Measurements from ENCODE around the gene KYAT1.

Gene KYAT1

GRCh38 chr9:128881884-128882676, at the start of gene KYAT1, which contains the start of gene LRRC8A:
Gene KYAT1 (minus strand): TSS chr9:128881950. CDS start chr9:128845405, 36,545 bp downstream.
Gene LRRC8A (plus strand): TSS chr9:128882133. CDS start chr9:128907165, 25,032 bp downstream.
- no peak for FAIRE-seq

- no peak for FAIRE-seq
These were observed 47.8 kb upstream of the KYAT1 start for GRCh38 chr9:128929560-128929959.

GRCh38 chr9:128928624-128929023, 46.9 kb upstream of the KYAT1 start:
- FAIRE-seq: no peak

- FAIRE-seq: no peak
These were observed 46.1 kb upstream of the KYAT1 start for GRCh38 chr9:128927731-128928411.

GRCh38 chr9:128923493-128923883, 41.7 kb upstream of the KYAT1 start:
- no peak for FAIRE-seq

GRCh38 chr9:128921881-128922763, 40.4 kb upstream of the KYAT1 start:
- FAIRE-seq: no peak

- FAIRE-seq: no peak
These were observed 38.8 kb upstream of the KYAT1 start, which contains the start of gene PHYHD1 for GRCh38 chr9:128920381-128921058. Gene PHYHD1 (plus strand): TSS chr9:128920982. CDS start chr9:128922324, 1,342 bp downstream.

- FAIRE-seq: no peak
These were observed 37.8 kb upstream of the KYAT1 start for GRCh38 chr9:128919402-128920089.

GRCh38 chr9:128918921-128919320, 37.2 kb upstream of the KYAT1 start:
- no peak for FAIRE-seq

- no peak for FAIRE-seq
These were observed 35.5 kb upstream of the KYAT1 start for GRCh38 chr9:128917151-128917849.

- FAIRE-seq: no peak
These were observed 35.0 kb upstream of the KYAT1 start for GRCh38 chr9:128916745-128917144.

GRCh38 chr9:128916204-128916603, 34.5 kb upstream of the KYAT1 start:
- no peak for FAIRE-seq

GRCh38 chr9:128913995-128914772, 32.4 kb upstream of the KYAT1 start:
- no peak for FAIRE-seq

GRCh38 chr9:128913048-128913900, 31.5 kb upstream of the KYAT1 start:
- no peak for FAIRE-seq

- FAIRE-seq: no peak
These were observed 30.6 kb upstream of the KYAT1 start for GRCh38 chr9:128912270-128912853.

GRCh38 chr9:128911529-128912035, 29.8 kb upstream of the KYAT1 start:
- FAIRE-seq: no peak

- no peak for FAIRE-seq
These were observed 29.2 kb upstream of the KYAT1 start for GRCh38 chr9:128910906-128911305.

- no peak for FAIRE-seq
These were observed 28.1 kb upstream of the KYAT1 start for GRCh38 chr9:128909859-128910258.

- no peak for FAIRE-seq
These were observed 26.6 kb upstream of the KYAT1 start for GRCh38 chr9:128908372-128908771.

Data from islet of Langerhans (tissue), 1 donor.